ENCODE data around the gene SLC22A23.

- TF ChIP-seq POLR2A (IDR thresholded peaks at IDR 0.05) (no peak), CTCF (IDR thresholded peaks at IDR 0.05) (no peak), POLR2AphosphoS5 (IDR thresholded peaks at IDR 0.05) (no peak)
Observed at GRCh38 chr6:3444276-3445088, 12.4 kb downstream of the SLC22A23 start.

All from stomach (tissue), 4 donors.